HEK293 (cell line): ENCODE results near the gene KRT76.

ENCODE experiments used
- CTCF ChIP-seq: fragments of 450-650 bp; formaldehyde crosslinking; IDR thresholded peaks from 2 replicates; pipeline ENCODE4 v1.5.1; 2016; ENCODE audit warnings: missing biosample characterization, missing genetic modification characterization
- HOXD13 ChIP-seq: sonication (generic); formaldehyde crosslinking; IDR thresholded peaks from 2 replicates; pipeline ENCODE4 v1.8.0; 2022; ENCODE audit warnings: missing genetic modification reagents, borderline replicate concordance
- PRDM10 ChIP-seq: fragments of 450-650 bp; formaldehyde crosslinking; IDR thresholded peaks from 2 replicates; pipeline ENCODE4 v1.5.1; 2016; ENCODE audit warnings: missing biosample characterization, missing genetic modification characterization
- PRDM6 ChIP-seq: fragments of 450-650 bp; formaldehyde crosslinking; IDR thresholded peaks from 2 replicates; pipeline ENCODE4 v1.5.1; 2017; ENCODE audit warnings: missing biosample characterization, missing genetic modification characterization
- TCF7L2 ChIP-seq: IDR thresholded peaks from 2 replicates; pipeline ENCODE4 v1.6.1; 2011; ENCODE audit warnings: low read depth, mild to moderate bottlenecking, inconsistent platforms, low read length, moderate library complexity, borderline replicate concordance
- TRIM28 ChIP-seq: IDR thresholded peaks from 2 replicates; pipeline ENCODE4 v1.6.1; 2011; ENCODE audit warnings: low read length, control low read depth, borderline replicate concordance
- ZBTB7A ChIP-seq: fragments of 450-650 bp; formaldehyde crosslinking; IDR thresholded peaks from 2 replicates; pipeline ENCODE4 v1.5.1; 2016; ENCODE audit warnings: low read depth, missing biosample characterization, missing genetic modification characterization
- ZNF10 ChIP-seq: fragments of 450-650 bp; formaldehyde crosslinking; IDR thresholded peaks from 2 replicates; pipeline ENCODE4 v1.5.1; 2017; ENCODE audit warnings: missing biosample characterization, missing genetic modification characterization
- ZNF37A ChIP-seq: fragments of 450-650 bp; IDR thresholded peaks from 2 replicates; pipeline ENCODE4 v1.5.1; 2018; ENCODE audit warnings: missing biosample characterization, missing genetic modification characterization
- ZNF404 ChIP-seq: fragments of 450-650 bp; formaldehyde crosslinking; IDR thresholded peaks from 2 replicates; pipeline ENCODE4 v1.5.1; 2017; ENCODE audit warnings: missing biosample characterization, missing genetic modification characterization
- ZNF561 ChIP-seq: fragments of 450-650 bp; IDR thresholded peaks from 2 replicates; pipeline ENCODE4 v1.5.1; 2018; ENCODE audit warnings: missing biosample characterization, missing genetic modification characterization, borderline replicate concordance
- ZNF660 ChIP-seq: fragments of 450-650 bp; IDR thresholded peaks from 2 replicates; pipeline ENCODE4 v1.5.1; 2018; ENCODE audit warnings: missing biosample characterization, mild to moderate bottlenecking, missing genetic modification characterization
- ZNF776 ChIP-seq: fragments of 450-650 bp; formaldehyde crosslinking; IDR thresholded peaks from 2 replicates; pipeline ENCODE4 v1.5.0; 2017; ENCODE audit warnings: missing biosample characterization, missing genetic modification characterization, borderline replicate concordance
- TF ChIP-seq, protein P1 (sequence below): fragments of 450-650 bp; formaldehyde crosslinking; IDR thresholded peaks from 2 replicates; pipeline ENCODE4 v1.5.1; 2016; ENCODE audit warnings: missing biosample characterization, missing genetic modification characterization, low read depth

DNA sequence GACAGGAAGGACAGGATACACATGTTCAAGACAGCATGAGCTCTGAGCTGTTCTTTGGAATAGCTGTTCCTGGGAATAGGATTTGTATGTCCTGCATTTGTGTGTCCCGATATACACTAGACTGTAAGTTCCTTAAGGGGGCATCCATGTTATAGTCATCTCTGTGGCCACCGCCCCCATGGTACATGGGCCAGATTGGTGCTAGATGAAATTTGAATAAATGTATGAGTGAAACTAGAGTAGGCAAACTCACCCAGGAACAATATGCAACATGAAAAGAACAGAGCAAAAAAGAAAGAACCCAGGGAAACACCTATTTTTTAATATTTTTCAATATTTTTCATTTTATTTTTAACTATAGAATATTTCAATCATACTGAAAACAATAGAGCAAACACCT is 48.8 kb downstream of the KRT76 start:
- TF ChIP-seq HOXD13 (no peak), CTCF (tag by site-specific recombination) (no peak), ZBTB7A (tag by site-specific recombination) (no peak), TCF7L2 (no peak), PRDM10 (tag by site-specific recombination) (no peak), ZNF660 (tag by site-specific recombination) (no peak), PRDM6 (no peak), ZNF776 (no peak), ZNF10 (tag by site-specific recombination) (no peak), ZNF561 (no peak), TRIM28 (no peak), ZNF404 (tag by site-specific recombination) (no peak), ZNF37A (tag by site-specific recombination) (no peak)
- TF ChIP-seq, protein P1, sequence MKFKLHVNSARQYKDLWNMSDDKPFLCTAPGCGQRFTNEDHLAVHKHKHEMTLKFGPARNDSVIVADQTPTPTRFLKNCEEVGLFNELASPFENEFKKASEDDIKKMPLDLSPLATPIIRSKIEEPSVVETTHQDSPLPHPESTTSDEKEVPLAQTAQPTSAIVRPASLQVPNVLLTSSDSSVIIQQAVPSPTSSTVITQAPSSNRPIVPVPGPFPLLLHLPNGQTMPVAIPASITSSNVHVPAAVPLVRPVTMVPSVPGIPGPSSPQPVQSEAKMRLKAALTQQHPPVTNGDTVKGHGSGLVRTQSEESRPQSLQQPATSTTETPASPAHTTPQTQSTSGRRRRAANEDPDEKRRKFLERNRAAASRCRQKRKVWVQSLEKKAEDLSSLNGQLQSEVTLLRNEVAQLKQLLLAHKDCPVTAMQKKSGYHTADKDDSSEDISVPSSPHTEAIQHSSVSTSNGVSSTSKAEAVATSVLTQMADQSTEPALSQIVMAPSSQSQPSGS (tag by site-specific recombination) = no peak
